ENCODE data around the gene KCNJ15. TPM values are rescaled to one million over a fixed set of nuclear protein-coding genes. Genes with fewer than 3 reads are reported as not detected.

KCNJ15 gene
- total and polyA plus RNA-seq, 10 donors = 0.27 to 45.6 (median 16.8) TPM

DNA sequence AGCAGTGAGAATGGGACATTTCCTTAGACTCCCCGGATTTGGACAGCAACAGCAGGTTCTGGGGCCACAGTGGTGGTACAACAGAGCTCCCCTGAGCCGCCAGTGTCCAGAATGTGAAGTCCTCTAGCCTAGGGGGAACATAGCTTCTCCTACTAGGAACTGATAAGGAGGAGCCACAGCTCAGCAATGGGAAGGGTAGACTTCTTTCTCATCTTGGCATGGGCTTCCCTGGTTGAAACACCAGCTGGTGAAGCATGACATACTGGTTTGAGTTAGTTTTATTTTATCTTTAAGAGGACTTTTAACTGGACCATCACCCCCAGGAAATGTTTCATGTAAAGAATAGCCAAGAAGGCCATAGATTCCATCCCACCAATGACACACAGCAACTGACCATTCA lies 68.4 kb downstream of the KCNJ15 start:
- TF ChIP-seq, protein P1, sequence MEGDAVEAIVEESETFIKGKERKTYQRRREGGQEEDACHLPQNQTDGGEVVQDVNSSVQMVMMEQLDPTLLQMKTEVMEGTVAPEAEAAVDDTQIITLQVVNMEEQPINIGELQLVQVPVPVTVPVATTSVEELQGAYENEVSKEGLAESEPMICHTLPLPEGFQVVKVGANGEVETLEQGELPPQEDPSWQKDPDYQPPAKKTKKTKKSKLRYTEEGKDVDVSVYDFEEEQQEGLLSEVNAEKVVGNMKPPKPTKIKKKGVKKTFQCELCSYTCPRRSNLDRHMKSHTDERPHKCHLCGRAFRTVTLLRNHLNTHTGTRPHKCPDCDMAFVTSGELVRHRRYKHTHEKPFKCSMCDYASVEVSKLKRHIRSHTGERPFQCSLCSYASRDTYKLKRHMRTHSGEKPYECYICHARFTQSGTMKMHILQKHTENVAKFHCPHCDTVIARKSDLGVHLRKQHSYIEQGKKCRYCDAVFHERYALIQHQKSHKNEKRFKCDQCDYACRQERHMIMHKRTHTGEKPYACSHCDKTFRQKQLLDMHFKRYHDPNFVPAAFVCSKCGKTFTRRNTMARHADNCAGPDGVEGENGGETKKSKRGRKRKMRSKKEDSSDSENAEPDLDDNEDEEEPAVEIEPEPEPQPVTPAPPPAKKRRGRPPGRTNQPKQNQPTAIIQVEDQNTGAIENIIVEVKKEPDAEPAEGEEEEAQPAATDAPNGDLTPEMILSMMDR (IDR thresholded peaks at IDR 0.05 in 8 of 11, conservative IDR thresholded peaks at IDR 0.05 in 3 of 11) = no peak
- no peak for TF ChIP-seq POLR2AphosphoS5 (IDR thresholded peaks at IDR 0.05)
- no peak for TF ChIP-seq POLR2A (IDR thresholded peaks at IDR 0.05)
- H3K4me1 ChIP-seq = peaks cover 0 to 19% (median 6%) of the 10 kb centered on the region in 6 donors
- no peak overlapping the region for H3K27ac ChIP-seq
- no peak overlapping the region for H3K4me3 ChIP-seq
- no peaks in the 10 kb centered on the region for H3K9me3 ChIP-seq
- intact Hi-C loops (cut with DNase I; ENCODE audit: low total_unique reads) = no loop called here
- WGBS, 5 donors = 69 to 86% (median 83%) methylated on average over 2 of the region's 2 CpGs
- DNase-seq = no peak
- peaks cover 0 to 11% (median 0%) of the 10 kb centered on the region in 7 donors for H3K27me3 ChIP-seq (replicated peaks in 1 of 7)
- no peaks in the 10 kb centered on the region for H3K36me3 ChIP-seq

DNA sequence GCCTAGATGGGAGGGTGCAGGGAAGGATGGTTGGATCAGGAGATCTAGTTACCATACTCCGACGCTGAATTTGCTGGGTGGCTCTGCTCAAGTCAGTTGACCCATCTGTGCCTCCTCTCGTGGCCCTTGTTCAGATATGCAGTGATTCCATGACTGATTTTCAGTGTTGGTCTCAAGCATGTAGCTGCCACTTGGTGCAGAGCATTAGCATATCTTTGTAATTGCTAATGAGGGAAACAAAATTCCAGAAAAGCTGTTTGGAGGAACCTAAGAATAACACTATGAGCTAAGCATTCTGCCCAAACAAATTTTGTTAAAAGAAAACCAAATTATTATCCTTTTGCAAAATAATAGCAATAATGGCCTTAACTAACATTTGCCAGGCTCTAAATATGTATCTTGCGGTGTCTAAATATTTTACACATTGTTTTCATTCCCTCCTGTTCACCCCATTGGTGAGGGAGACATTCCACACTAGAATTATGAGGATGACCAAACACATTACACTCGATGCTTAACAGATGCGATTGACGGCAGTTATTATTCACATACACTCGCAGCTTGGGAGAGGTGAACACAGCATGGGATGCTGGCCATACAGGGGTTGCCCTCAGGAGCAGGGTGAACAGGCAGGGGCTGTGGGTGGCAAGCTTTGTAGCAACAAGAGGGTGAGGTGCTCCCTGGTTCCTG lies 69.1 kb downstream of the KCNJ15 start:
- no peaks in the 10 kb centered on the region for H3K9me3 ChIP-seq
- no peak overlapping the region for H3K4me3 ChIP-seq
- H3K27ac ChIP-seq = no peak overlapping the region
- peaks cover 0 to 19% (median 6%) of the 10 kb centered on the region in 6 donors for H3K4me1 ChIP-seq
- TF ChIP-seq POLR2AphosphoS5 (IDR thresholded peaks at IDR 0.05) (no peak), POLR2A (IDR thresholded peaks at IDR 0.05) (no peak)
- TF ChIP-seq, protein P1 (IDR thresholded peaks at IDR 0.05 in 8 of 11, conservative IDR thresholded peaks at IDR 0.05 in 3 of 11) = no peak
- no peaks in the 10 kb centered on the region for H3K36me3 ChIP-seq
- WGBS, 5 donors = 84 to 89% (median 86%) methylated on average over 8 of the region's 8 CpGs
- intact Hi-C loops (cut with DNase I; ENCODE audit: low total_unique reads) = no loop called here
- no peak for DNase-seq
- H3K27me3 ChIP-seq (replicated peaks in 1 of 7) = peaks cover 0 to 11% (median 0%) of the 10 kb centered on the region in 7 donors

DNA sequence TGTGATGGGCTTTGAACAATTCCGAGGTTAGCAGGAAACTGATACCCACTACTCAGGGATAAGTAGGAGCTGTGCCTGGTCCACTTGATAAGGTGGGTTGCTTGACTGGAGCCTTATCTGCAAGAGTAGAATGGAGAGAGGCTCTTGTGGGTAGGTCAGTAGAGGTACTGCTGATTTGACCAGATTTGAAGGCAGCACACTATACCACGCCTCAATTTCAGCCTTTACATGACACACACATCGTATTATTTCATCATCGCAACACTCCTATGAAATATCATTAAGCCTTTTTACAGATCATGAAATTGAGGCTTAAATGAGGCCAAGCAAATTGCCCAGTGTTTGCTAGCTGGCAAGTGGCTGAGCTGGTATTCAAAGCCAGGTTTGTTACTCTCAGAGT lies 69.6 kb downstream of the KCNJ15 start:
- Histone ChIP-seq H3K4me3 (no peak overlapping the region), H3K27me3 (replicated peaks in 1 of 7) (peaks cover 0 to 11% (median 0%) of the 10 kb centered on the region in 7 donors), H3K27ac (no peak overlapping the region), H3K9me3 (no peaks in the 10 kb centered on the region), H3K36me3 (no peaks in the 10 kb centered on the region), H3K4me1 (peaks cover 0 to 19% (median 6%) of the 10 kb centered on the region in 6 donors)
- no peak for TF ChIP-seq POLR2AphosphoS5 (IDR thresholded peaks at IDR 0.05)
- WGBS, 5 donors = 83 to 94% (median 91%) methylated on average over 4 of the region's 4 CpGs
- DNase-seq = no peak
- intact Hi-C loops (cut with DNase I; ENCODE audit: low total_unique reads) = no loop called here

DNA sequence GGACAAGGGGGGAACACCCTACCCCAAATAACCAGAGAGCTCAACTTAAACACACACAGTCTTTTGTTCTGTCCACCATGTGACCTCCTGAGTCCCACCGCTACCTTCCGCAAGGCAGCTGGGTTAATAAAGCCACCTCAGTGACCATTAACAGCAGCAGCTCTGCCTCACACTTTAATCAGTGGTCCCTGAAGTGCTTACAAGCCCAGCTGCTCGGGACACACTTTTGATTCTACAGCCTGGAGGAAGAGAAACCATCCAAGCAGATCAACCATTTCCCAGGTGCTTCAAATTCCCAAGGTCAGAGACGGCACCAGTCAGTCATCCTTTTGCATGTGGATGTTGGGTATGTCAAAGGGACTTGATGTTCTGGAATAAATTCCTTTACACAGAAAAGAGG lies 70.1 kb downstream of the KCNJ15 start:
- no peak overlapping the region for H3K27ac ChIP-seq
- DNase-seq = no peak
- H3K4me1 ChIP-seq = peaks cover 0 to 19% (median 6%) of the 10 kb centered on the region in 6 donors
- TF ChIP-seq POLR2A (IDR thresholded peaks at IDR 0.05) (no peak), POLR2AphosphoS5 (IDR thresholded peaks at IDR 0.05) (no peak)
- TF ChIP-seq, protein P1 (IDR thresholded peaks at IDR 0.05 in 8 of 11, conservative IDR thresholded peaks at IDR 0.05 in 3 of 11) = no peak
- intact Hi-C loops (cut with DNase I; ENCODE audit: low total_unique reads) = no loop called here
- no peaks in the 10 kb centered on the region for H3K36me3 ChIP-seq
- no peaks in the 10 kb centered on the region for H3K9me3 ChIP-seq
- H3K27me3 ChIP-seq (replicated peaks in 1 of 7) = peaks cover 0 to 11% (median 0%) of the 10 kb centered on the region in 7 donors
- WGBS, 5 donors = 49 to 74% (median 60%) methylated on average over 4 of the region's 4 CpGs
- H3K4me3 ChIP-seq = no peak overlapping the region

Data from spleen (tissue), 11 donors.